ENCODE measurements around the gene FBXO10. TPM values are rescaled to one million over a fixed set of nuclear protein-coding genes. Genes with fewer than 3 reads are reported as not detected.

The FBXO10 gene
- total and polyA plus RNA-seq, 2 of the 8 experiments (the other 6 are each of a cell fraction or from before 2014, with no cell fraction given), result 13.1 to 13.9 TPM

- Histone ChIP-seq H3K27me3 (replicated peaks in 1 of 4; ENCODE audit: control insufficient read depth in 3 of 4, extremely low read depth in 1 of 4, insufficient read depth in 3 of 4, low read length in 3 of 4) (peaks cover 0 to 5% (median 2%) of the 10 kb centered on the region in 4 experiments; a peak in 4 of 7 replicates), H2BK20ac (ENCODE audit: low read length) (no peak overlapping the region), H3K23ac (ENCODE audit: insufficient read length) (no peak overlapping the region), H3K18ac (ENCODE audit: extremely low read depth, low read length) (no peak overlapping the region), H3K23me2 (ENCODE audit: low read depth, low read length) (no peaks in the 10 kb centered on the region; the same call in 1 of the 2 replicates), H2BK120ac (replicated peaks; ENCODE audit: low read depth, low read length) (no peak overlapping the region), H3K4me1 (replicated peaks in 1 of 4; ENCODE audit: control insufficient read depth in 3 of 4, insufficient read depth in 4 of 4, low read length in 3 of 4) (peaks cover 0 to 4% (median 1%) of the 10 kb centered on the region in 4 experiments; a peak in 3 of 7 replicates), H4K8ac (ENCODE audit: extremely low read depth, insufficient read depth, low read length) (no peak overlapping the region), H3K9ac (replicated peaks in 1 of 4; ENCODE audit: extremely low read depth in 1 of 4, low read depth in 3 of 4, low read length in 3 of 4) (no peak overlapping the region), H2BK15ac (ENCODE audit: low read length) (no peak overlapping the region), H3K4ac (replicated peaks; ENCODE audit: insufficient read length, low read depth, low read length) (no peak overlapping the region), H2AFZ (ENCODE audit: low read length) (no peak overlapping the region), H3K27ac (ENCODE audit: low read depth, low read length) (no peak overlapping the region), H3K79me1 (ENCODE audit: low read depth, low read length) (peaks cover 7% of the 10 kb centered on the region), H4K20me1 (replicated peaks in 1 of 2; ENCODE audit: control insufficient read depth in 1 of 2, insufficient read depth in 2 of 2, low read length in 2 of 2) (peaks cover 3 to 4% of the 10 kb centered on the region in 2 experiments), H3K56ac (replicated peaks; ENCODE audit: insufficient read length, low read depth, low read length) (no peak overlapping the region), H3K4me2 (ENCODE audit: insufficient read depth in 1 of 2, low read depth in 2 of 2, low read length in 2 of 2) (no peak overlapping the region), H2AK5ac (ENCODE audit: low read depth, low read length) (no peak overlapping the region), H3K14ac (ENCODE audit: insufficient read length) (no peak overlapping the region), H3K79me2 (ENCODE audit: control insufficient read depth in 1 of 2, insufficient read depth in 2 of 2, low read length in 2 of 2) (peaks cover 3 to 60% of the 10 kb centered on the region in 2 experiments; a peak in 3 of 4 replicates), H3K4me3 (ENCODE audit: extremely low read depth in 1 of 4, insufficient read depth in 2 of 4, low read depth in 3 of 4, low read length in 4 of 4) (no peak overlapping the region), H2BK5ac (ENCODE audit: low read depth, low read length) (no peak overlapping the region), H3K36me3 (ENCODE audit: control insufficient read depth in 2 of 4, insufficient read depth in 4 of 4, low read length in 3 of 4) (peaks cover 5 to 63% (median 44%) of the 10 kb centered on the region in 4 experiments; a peak in 7 of 8 replicates), H4K5ac (ENCODE audit: insufficient read length, low read depth, low read length) (no peak overlapping the region), H3K9me3 (ENCODE audit: insufficient read depth in 2 of 2, low read depth in 1 of 2, low read length in 1 of 2) (no peaks in the 10 kb centered on the region), H4K91ac (replicated peaks; ENCODE audit: insufficient read length, low read length) (no peak overlapping the region), H2BK12ac (ENCODE audit: low read depth, low read length) (no peak overlapping the region)
- no peak for FAIRE-seq
- 90% methylated on average over 4 of the region's 4 CpGs; no CpG with 5 or more reads in 1 of the 2 experiments for WGBS, 2 experiments (ENCODE audit: extremely low coverage in 1 of 2, insufficient coverage in 1 of 2, insufficient read length in 1 of 2, insufficient replicate concordance in 2 of 2, low coverage in 1 of 2, low lambda C conversion rate in 2 of 2, missing lambda C conversion rate in 1 of 2)
- no peak for DNase-seq (ENCODE audit: low read depth in 1 of 2, low spot score in 2 of 2)
- ChIA-PET CTCF (ENCODE audit: partially characterized antibody) (interaction anchor here (0.8 kb wide), 1 partner anchor 9 kb away, joined by 4 read pairs; no protein-coding TSS in a partner anchor), POLR2A (ENCODE audit: partially characterized antibody) (interaction anchor here (6.4 kb wide), 1 partner anchor 9 kb away, joined by 52 read pairs; the partner anchor contains the start of gene FBXO10)
- TF ChIP-seq CBX8 (IDR thresholded peaks at IDR 0.05; ENCODE audit: borderline replicate concordance, low read depth, low read length) (no peak), TAF7 (optimal IDR thresholded peaks at IDR 0.05; ENCODE audit: borderline replicate concordance, low read depth, low read length) (no peak), TBP (IDR thresholded peaks at IDR 0.05; ENCODE audit: low read depth, low read length) (no peak), SUZ12 (IDR thresholded peaks at IDR 0.05; ENCODE audit: low read length) (no peak), HDAC2 (IDR thresholded peaks at IDR 0.05; ENCODE audit: borderline replicate concordance in 1 of 2, low read depth in 2 of 2, low read length in 2 of 2) (no peak), CTBP2 (IDR thresholded peaks at IDR 0.05; ENCODE audit: borderline replicate concordance, insufficient read depth, insufficient read length, low read length) (no peak), ATF2 (IDR thresholded peaks at IDR 0.05; ENCODE audit: low read length) (no peak), SP4 (IDR thresholded peaks at IDR 0.05; ENCODE audit: low read length) (no peak), TAF1 (IDR thresholded peaks at IDR 0.05; ENCODE audit: low read depth, low read length) (no peak), E2F6 (IDR thresholded peaks at IDR 0.05) (no peak), KDM1A (IDR thresholded peaks at IDR 0.05; ENCODE audit: borderline replicate concordance, low read length) (no peak)
Measured at GRCh38 chr9:37587521-37587920, 11.3 kb upstream of the FBXO10 start.
